Stimulated activated naive CD4-positive, alpha-beta T cell treated with Interleukin-2 at 50 U/mL for 16 hours (primary cell): ENCODE data around the gene HS3ST4.

Experiments
- DNase-seq: peaks from one replicate; lab custom pipeline; 2025; lab: John Stamatoyannopoulos, UW

The HS3ST4 gene

GRCh38 chr16:25828510-25828909 is 136.8 kb downstream of the HS3ST4 start:
- DNase-seq = no peak

- DNase-seq = no peak
Observed at GRCh38 chr16:25832291-25832690, 140.5 kb downstream of the HS3ST4 start.

- DNase-seq = no peak
Observed at GRCh38 chr16:25834101-25834500, 142.3 kb downstream of the HS3ST4 start.

GRCh38 chr16:25835126-25835525 is 143.4 kb downstream of the HS3ST4 start:
- DNase-seq = no peak

- no peak for DNase-seq
Observed at GRCh38 chr16:25838724-25839186, 147.0 kb downstream of the HS3ST4 start.

GRCh38 chr16:25841761-25842160 is 150.0 kb downstream of the HS3ST4 start:
- DNase-seq = no peak

GRCh38 chr16:25845901-25846300 is 154.1 kb downstream of the HS3ST4 start:
- no peak for DNase-seq

- DNase-seq = no peak
Observed at GRCh38 chr16:25854141-25854540, 162.4 kb downstream of the HS3ST4 start.

GRCh38 chr16:25855063-25855462 is 163.3 kb downstream of the HS3ST4 start:
- DNase-seq = no peak

GRCh38 chr16:25855818-25856217 is 164.1 kb downstream of the HS3ST4 start:
- DNase-seq = no peak

- no peak for DNase-seq
Observed at GRCh38 chr16:25859645-25860044, 167.9 kb downstream of the HS3ST4 start.

- no peak for DNase-seq
Observed at GRCh38 chr16:25867041-25867440, 175.3 kb downstream of the HS3ST4 start.

- DNase-seq = no peak
Observed at GRCh38 chr16:25868106-25868505, 176.3 kb downstream of the HS3ST4 start.

GRCh38 chr16:25868706-25869370 is 177.1 kb downstream of the HS3ST4 start:
- no peak for DNase-seq

GRCh38 chr16:25872369-25873070 is 180.8 kb downstream of the HS3ST4 start:
- DNase-seq = no peak

- DNase-seq = no peak
Observed at GRCh38 chr16:25874196-25874595, 182.4 kb downstream of the HS3ST4 start.

GRCh38 chr16:25875956-25876598 is 184.3 kb downstream of the HS3ST4 start:
- DNase-seq = no peak

- no peak for DNase-seq
Observed at GRCh38 chr16:25877103-25877502, 185.3 kb downstream of the HS3ST4 start.

GRCh38 chr16:25886598-25886997 is 194.8 kb downstream of the HS3ST4 start:
- no peak for DNase-seq

GRCh38 chr16:25888868-25889267 is 197.1 kb downstream of the HS3ST4 start:
- DNase-seq = no peak

GRCh38 chr16:25893332-25893731 is 201.6 kb downstream of the HS3ST4 start:
- no peak for DNase-seq

GRCh38 chr16:25894093-25894492 is 202.3 kb downstream of the HS3ST4 start:
- DNase-seq = no peak

- no peak for DNase-seq
Observed at GRCh38 chr16:25895380-25895779, 203.6 kb downstream of the HS3ST4 start.
